ENCODE results near the gene TGFBR3.

The TGFBR3 gene

DNA sequence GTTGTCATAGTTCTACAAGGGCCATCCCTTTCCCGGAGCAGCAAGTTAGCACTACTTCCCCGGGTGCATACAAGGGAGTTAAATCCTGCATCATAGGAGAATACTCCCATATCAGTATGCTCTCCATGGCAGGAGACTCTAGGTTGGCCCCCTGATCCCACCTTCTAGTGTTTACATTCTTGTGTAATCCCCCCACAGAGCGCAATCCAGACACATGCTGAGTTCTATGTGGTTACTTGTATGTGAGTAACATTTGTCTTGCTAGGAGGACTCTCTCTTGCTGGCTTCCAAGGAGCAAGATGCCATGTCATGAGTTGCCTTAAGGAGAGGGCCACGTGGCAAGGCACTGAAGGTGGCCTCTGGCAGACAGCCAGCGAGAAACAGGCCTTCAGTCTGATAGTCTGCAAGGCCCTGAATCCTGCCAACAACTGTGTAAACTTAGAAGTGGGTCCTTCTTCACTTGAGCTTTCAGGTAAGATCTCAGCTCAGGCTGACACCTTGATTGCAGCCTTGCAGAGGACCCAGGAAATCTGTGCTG is 230.0 kb downstream of the TGFBR3 start:
- no peak for DNase-seq (ENCODE audit: low read depth in 1 of 2, low spot score in 1 of 2)

DNA sequence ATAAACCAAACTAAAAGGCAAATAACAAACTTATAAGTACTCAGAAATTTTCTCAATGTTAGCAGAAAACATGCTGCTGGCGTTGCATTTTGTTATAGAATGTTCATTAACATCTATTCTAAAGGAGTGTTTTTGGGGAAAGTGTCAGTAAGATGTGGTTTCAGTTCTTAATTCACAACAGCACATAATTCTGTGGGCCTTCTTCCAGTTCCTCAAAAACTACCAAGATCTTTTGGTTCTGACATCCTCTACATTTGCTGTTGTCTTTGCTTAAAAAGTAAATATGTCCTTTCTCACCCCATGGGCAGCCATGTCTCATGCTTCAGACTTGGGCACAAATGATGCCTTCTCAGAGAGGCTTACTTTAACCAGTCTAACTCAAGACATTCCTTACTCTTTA is 232.8 kb downstream of the TGFBR3 start:
- DNase-seq (ENCODE audit: low read depth in 1 of 2, low spot score in 1 of 2): no peak

DNA sequence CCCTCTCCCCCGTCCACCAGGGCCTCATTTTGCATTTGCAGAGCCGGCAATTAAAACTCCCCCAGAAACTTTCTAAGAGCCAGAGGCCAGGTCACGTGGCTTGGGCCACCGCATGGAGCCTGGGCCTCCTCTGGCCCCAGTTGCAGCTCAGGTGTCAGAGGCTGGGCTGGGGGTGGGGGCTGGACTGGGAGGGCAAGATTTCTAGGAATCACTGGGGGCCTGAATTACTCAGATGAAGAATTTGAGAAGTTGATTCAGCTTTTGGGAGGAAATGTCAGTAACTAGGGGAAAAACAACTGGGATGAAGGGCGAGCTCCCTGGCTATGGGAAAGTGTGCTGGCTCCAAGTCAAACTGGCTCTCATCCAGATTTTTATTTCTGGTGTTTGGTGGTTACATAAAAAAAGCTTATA is 234.3 kb downstream of the TGFBR3 start:
- DNase-seq (ENCODE audit: low read depth in 1 of 2, low spot score in 1 of 2): no peak

DNA sequence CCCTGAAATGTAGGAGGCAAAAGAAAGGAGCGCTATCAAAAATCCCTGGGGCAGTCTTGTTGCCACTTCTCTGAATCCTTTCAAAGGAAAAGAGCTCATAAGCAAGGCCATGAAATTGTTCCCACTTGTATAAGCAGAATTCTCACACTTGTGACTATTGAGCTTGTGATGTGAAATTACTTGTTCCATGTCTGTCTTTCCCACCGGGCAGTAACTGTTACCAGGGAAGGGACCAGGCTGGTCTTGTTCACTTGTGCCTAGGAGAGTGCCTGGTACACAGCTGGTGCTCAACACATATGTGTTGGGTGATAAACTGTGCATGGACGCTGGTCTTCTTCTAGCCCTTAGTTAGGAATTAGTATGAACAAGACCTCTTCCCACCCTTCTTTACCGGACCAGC is 234.7 kb downstream of the TGFBR3 start:
- no peak for DNase-seq (ENCODE audit: low read depth in 1 of 2, low spot score in 1 of 2)

DNA sequence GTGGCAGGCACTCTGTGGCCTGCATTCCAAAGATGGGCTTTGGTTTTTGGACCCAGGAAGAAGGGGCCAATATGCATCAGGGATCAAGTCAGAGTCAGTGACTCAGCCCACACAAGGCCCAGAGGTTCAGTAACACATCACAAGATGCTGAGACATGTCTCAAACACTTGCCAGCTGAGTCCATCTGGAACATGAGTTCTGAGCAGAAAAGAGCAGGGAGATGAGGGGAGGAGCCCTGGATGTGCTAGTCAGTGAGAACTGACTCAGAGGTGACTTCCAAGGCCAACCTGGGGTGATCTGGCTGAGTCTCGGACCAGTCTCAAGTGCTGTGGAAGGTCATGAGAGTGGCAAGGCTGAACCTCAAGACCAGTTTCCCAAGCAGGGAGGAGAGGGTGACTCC is 235.2 kb downstream of the TGFBR3 start:
- DNase-seq (ENCODE audit: low read depth in 1 of 2, low spot score in 1 of 2): no peak

DNA sequence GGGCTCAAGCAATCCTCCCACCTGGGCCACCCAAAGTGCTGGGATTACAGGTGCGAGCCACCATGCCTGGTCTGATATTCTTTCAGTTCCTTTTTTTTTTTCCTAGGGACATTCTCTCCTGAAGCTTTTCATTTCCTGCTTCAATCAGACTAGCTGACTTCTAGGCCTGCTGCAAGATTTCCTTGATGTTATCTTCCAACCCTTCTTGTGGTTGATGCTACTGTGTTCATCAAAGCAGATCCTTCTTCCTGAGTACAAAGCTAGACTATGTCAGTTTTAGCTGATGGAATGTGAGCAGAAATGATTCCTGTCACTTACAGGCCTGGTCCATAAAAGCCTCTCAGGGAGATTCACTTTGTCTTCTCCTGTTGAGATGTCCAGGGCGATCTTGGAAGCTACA is 238.9 kb downstream of the TGFBR3 start:
- no peak for DNase-seq (ENCODE audit: low read depth in 1 of 2, low spot score in 1 of 2)

DNA sequence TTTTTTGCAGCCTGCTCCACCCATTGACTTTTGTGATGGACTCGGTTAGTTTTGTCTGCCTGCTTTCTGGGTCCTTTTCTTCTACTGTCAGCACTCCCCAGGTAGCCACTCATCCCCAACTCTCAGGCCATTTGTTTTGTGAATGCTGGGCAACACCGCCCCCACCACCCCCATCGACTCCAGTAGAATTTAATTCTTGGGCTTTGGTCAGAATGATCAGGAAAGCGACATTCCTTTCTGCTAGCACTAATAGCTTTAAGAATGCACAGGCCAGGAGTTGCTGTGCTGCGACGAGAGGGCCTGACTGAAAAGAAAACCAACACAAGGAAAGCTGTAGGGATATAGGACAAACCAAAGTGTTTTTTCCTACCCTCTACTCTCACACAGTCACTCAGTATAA is 240.9 kb downstream of the TGFBR3 start:
- no peak for DNase-seq (ENCODE audit: low read depth in 1 of 2, low spot score in 1 of 2)

DNA sequence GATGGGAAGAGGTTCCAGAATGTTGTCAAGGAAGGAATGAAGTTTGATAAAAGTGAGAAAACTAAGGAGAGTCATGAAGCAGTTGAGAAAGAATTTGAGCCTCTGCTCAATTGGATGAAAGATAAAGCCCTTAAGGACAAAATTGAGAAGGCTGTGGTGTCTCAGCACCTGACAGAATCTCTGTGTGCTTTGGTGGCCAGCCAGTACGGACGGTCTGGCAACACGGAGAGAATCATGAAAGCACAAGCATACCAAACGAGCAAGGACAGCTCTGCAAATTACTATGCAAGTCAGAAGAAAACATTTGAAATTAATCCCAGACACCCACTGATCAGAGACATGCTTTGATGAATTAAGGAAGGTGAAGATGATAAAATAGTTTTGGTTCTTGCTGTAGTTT is 242.5 kb downstream of the TGFBR3 start:
- no peak for DNase-seq (ENCODE audit: low read depth in 1 of 2, low spot score in 1 of 2)

DNA sequence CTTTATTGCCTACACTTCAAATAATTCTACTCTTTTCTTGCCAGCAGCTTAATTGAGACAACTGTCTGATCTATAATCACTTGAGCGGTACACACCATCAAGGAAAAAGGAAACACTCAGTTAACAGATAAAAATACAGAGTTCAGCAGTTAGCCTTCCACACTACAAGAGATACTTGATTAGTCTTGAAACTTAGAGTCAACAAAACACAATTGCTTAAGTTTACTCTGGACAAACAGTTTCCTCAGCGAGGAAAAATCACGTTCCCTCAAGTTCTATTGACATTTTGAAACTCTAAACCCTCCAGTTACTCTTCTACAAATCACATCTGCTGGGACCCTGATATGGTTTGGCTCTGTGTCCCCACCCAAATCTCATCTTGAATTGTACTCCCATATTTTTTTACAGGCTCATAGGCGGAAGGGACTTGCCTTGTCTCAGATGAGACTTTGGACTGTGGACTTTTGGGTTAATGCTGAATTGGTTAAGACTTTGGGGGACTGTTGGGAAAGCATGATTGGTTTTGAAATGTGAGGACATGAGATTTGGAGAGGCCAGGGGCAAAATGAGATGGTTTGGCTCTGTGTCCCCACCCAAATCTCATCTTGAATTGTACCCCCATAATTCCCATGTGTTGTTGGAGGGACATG is 244.9 kb downstream of the TGFBR3 start:
- DNase-seq (ENCODE audit: low read depth in 1 of 2, low spot score in 1 of 2): no peak

DNA sequence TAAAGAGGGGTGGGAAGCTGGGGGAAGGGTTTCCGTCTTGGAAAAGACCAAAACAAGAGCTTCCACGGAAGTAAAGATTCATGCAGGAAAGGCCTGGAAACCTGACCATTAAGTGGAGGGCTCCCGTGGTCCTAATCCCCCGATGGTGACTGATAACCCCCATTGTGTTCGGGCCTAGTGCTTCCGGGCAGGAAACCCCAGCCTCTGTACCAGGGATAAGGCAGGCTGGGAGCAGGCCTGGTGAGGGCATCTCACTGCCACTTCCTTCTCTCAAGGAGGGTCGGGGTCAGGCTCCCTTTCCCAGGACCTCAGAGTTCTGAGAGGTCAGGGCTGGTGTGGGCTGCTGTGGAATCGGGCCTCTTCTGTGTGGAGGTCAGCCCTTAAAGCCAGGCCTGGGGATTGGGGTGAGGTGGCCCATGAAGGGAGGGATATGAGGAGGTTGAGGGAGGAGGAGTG is 248.4 kb downstream of the TGFBR3 start:
- DNase-seq (ENCODE audit: low read depth in 1 of 2, low spot score in 1 of 2): no peak

DNA sequence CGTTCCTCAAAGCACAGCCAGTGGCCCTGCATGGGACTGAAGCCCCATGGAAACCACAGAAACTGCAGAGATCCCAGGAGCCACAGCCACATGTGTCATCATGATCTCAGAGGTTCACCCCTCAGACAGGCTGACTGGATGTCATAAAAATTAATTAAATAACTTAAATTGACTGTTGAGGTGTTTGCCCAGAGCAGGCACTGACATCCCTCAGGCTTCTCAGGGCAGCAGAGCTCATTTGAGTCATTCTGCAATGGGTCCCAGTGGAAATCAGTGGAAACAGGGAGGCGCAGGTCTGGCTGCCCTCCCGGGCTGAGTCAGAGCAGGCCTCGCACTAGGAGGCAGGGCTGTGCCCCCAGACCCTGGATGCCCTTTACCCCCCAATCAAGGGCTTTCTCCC is 250.2 kb downstream of the TGFBR3 start:
- no peak for DNase-seq (ENCODE audit: low read depth in 1 of 2, low spot score in 1 of 2)

DNA sequence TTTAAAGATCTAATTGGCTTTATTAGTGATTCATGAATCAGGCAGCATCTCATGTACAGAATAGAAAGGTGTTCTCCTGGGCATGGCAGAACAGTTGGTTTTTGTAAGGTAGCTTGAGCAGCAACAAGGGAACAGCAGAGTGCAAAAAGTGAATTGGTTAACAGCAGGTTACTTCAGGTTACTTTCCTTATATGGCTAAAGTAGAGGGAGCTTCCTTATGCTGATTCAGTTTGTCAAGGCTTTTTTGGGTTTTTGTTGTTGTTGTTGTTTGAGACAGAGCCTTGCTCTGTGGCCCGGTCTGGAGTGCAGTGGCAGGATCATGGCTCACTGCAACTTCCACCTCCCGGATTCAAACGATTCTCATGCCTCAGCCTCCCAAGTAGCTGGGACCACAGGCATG is 252.5 kb downstream of the TGFBR3 start:
- no peak for DNase-seq (ENCODE audit: low read depth in 1 of 2, low spot score in 1 of 2)

DNA sequence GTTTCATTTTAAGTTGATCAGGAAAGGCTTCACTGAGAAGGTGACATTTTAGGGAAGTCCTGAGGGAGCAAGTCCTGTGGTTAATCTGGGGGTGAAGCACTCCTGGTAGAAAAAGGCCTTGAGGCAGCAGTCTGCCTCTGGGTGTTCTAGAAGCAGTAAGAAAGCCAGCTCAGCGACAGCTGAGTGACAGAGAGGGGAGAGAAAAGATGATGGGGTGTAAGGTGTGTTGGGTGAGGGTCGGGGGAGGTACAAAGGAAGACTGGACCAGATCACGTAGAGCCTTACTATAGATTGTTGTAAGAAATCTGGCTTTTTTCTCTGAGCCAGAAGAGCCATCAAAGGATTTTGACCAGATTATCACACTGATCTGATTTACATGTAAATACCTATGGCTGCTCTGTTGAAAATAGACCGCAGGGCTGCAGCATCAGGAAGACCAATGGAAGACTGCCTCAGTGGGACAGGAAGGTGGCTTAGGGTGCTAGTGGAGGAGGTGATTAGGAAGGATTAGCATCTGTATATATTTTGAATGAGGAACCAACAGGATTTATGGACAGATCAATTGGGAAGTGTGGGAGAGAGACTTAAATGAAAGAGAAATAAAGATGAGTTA is 254.1 kb downstream of the TGFBR3 start:
- DNase-seq (ENCODE audit: low read depth in 1 of 2, low spot score in 1 of 2): no peak

DNA sequence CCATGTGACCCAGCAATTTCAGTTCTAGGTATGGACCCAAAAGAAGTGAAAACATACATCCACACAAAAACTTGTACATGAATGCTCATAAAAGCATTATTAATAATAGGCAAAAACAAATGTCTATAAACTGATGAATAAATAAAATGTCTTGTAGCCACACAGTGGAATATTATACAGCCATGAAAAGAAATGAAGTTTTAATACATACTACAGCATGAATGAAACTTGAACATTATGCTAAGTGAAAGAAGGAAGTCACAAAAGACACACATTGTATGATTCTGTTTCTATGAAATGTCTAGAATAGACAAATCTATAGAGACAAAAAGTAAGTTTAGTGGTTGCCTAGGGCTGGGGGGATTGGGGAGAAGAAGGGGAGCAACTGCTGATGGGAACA is 255.1 kb downstream of the TGFBR3 start:
- no peak for DNase-seq (ENCODE audit: low read depth in 1 of 2, low spot score in 1 of 2)
